GM08714 (cell line): ENCODE data around the gene NEGR1.

Experiments used
- H3K4me3 ChIP-seq: fragments of 200-500 bp; sonication (Bioruptor generic); 2 replicates; pipeline ENCODE4 v1.5.1; 2014; ENCODE audit warnings: mild to moderate bottlenecking, low read length, inconsistent platforms
- ZNF274 ChIP-seq: IDR thresholded peaks from 2 replicates; pipeline ENCODE4 v1.6.1; 2012; ENCODE audit warnings: mild to moderate bottlenecking, low read depth, low read length

NEGR1 gene

GRCh38 chr1:71634159-71634558, 648.2 kb downstream of the NEGR1 start:
- no peak for TF ChIP-seq ZNF274
- no peak overlapping the region for H3K4me3 ChIP-seq

- no peak for TF ChIP-seq ZNF274
- no peak overlapping the region for H3K4me3 ChIP-seq
Measured at GRCh38 chr1:71630073-71630472, 652.3 kb downstream of the NEGR1 start.

- H3K4me3 ChIP-seq: no peak overlapping the region
- no peak for TF ChIP-seq ZNF274
Measured at GRCh38 chr1:71625004-71625403, 657.3 kb downstream of the NEGR1 start.

GRCh38 chr1:71623888-71624287, 658.5 kb downstream of the NEGR1 start:
- H3K4me3 ChIP-seq: no peak overlapping the region
- no peak for TF ChIP-seq ZNF274

- TF ChIP-seq ZNF274: no peak
- H3K4me3 ChIP-seq: no peak overlapping the region
Measured at GRCh38 chr1:71621785-71622184, 660.6 kb downstream of the NEGR1 start.

GRCh38 chr1:71618766-71619530, 663.4 kb downstream of the NEGR1 start:
- no peak for TF ChIP-seq ZNF274
- no peak overlapping the region for H3K4me3 ChIP-seq

- H3K4me3 ChIP-seq: no peak overlapping the region
- no peak for TF ChIP-seq ZNF274
Measured at GRCh38 chr1:71618191-71618590, 664.1 kb downstream of the NEGR1 start.

GRCh38 chr1:71610476-71610875, 671.9 kb downstream of the NEGR1 start:
- TF ChIP-seq ZNF274: no peak
- H3K4me3 ChIP-seq: no peak overlapping the region

GRCh38 chr1:71603044-71603776, 679.1 kb downstream of the NEGR1 start:
- TF ChIP-seq ZNF274: no peak
- no peak overlapping the region for H3K4me3 ChIP-seq

GRCh38 chr1:71600023-71600422, 682.3 kb downstream of the NEGR1 start:
- H3K4me3 ChIP-seq: no peak overlapping the region
- no peak for TF ChIP-seq ZNF274

- no peak for TF ChIP-seq ZNF274
Measured at GRCh38 chr1:71599306-71599705, 683.0 kb downstream of the NEGR1 start.

GRCh38 chr1:71593523-71593922, 688.8 kb downstream of the NEGR1 start:
- no peak for TF ChIP-seq ZNF274
- no peak overlapping the region for H3K4me3 ChIP-seq

More at GRCh38 chr1:71599306-71599705, 683.0 kb downstream of the NEGR1 start:
- H3K4me3 ChIP-seq: no peak overlapping the region

GRCh38 chr1:71592646-71593274, 689.6 kb downstream of the NEGR1 start:
- no peak for TF ChIP-seq ZNF274
- H3K4me3 ChIP-seq: no peak overlapping the region

- no peak for TF ChIP-seq ZNF274
- no peak overlapping the region for H3K4me3 ChIP-seq
Measured at GRCh38 chr1:71589005-71589404, 693.3 kb downstream of the NEGR1 start.

- TF ChIP-seq ZNF274: no peak
Measured at GRCh38 chr1:71587961-71588360, 694.4 kb downstream of the NEGR1 start.

More at GRCh38 chr1:71587961-71588360, 694.4 kb downstream of the NEGR1 start:
- H3K4me3 ChIP-seq: no peak overlapping the region
